Glutamatergic neuron (in vitro differentiated cells): ENCODE measurements around the gene BZW2. TPM values are rescaled to one million over a fixed set of nuclear protein-coding genes. Genes with fewer than 3 reads are reported as not detected.

Source experiments
- DNase-seq: peaks from one replicate; pipeline ENCODE4 v3.0.0; 2022
- H3K27ac Mint-ChIP-seq: one replicate; pipeline ENCODE4 v1.8.0; 2020; ENCODE audit warnings: mild to moderate bottlenecking, mixed read lengths, inconsistent platforms; ENCODE audit not compliant: unreplicated experiment
- H3K27me3 Mint-ChIP-seq: one replicate; pipeline ENCODE4 v1.8.0; 2020; ENCODE audit warnings: mild to moderate bottlenecking, moderate library complexity, mixed read lengths, inconsistent platforms; ENCODE audit not compliant: unreplicated experiment
- H3K36me3 Mint-ChIP-seq: one replicate; pipeline ENCODE4 v1.8.0; 2020; ENCODE audit warnings: mild to moderate bottlenecking, mixed read lengths, inconsistent platforms; ENCODE audit not compliant: unreplicated experiment
- H3K4me1 Mint-ChIP-seq: one replicate; pipeline ENCODE4 v1.8.0; 2020; ENCODE audit warnings: mild to moderate bottlenecking, low read depth, mixed read lengths, inconsistent platforms; ENCODE audit not compliant: unreplicated experiment
- H3K4me3 Mint-ChIP-seq: one replicate; pipeline ENCODE4 v1.8.0; 2020; ENCODE audit warnings: mild to moderate bottlenecking, mixed read lengths, inconsistent platforms; ENCODE audit not compliant: unreplicated experiment
- H3K9me3 Mint-ChIP-seq: one replicate; pipeline ENCODE4 v1.8.0; 2020; ENCODE audit warnings: mild to moderate bottlenecking, moderate library complexity, mixed read lengths, inconsistent platforms; ENCODE audit not compliant: unreplicated experiment
- total RNA-seq: library from RNA; stranded (reverse); fragmentation: NEBNext Ultra II Directional; extraction: Animal tissue kit (Norgen Biotek cat#: 25700); gene quantifications from one replicate; pipeline ENCODE4 v1.2.1, GENCODE V29; 2021; ENCODE audit not compliant: unreplicated experiment
- TF ChIP-seq, protein P1 (sequence below): fragments of 200-600 bp; sonication (generic); IDR thresholded peaks from one replicate; pipeline ENCODE4 v1.5.0; 2021; ENCODE audit not compliant: partially characterized antibody, unreplicated experiment

BZW2 gene
- total RNA-seq, 1 donor from 2014 or later: 86.7 TPM

DNA sequence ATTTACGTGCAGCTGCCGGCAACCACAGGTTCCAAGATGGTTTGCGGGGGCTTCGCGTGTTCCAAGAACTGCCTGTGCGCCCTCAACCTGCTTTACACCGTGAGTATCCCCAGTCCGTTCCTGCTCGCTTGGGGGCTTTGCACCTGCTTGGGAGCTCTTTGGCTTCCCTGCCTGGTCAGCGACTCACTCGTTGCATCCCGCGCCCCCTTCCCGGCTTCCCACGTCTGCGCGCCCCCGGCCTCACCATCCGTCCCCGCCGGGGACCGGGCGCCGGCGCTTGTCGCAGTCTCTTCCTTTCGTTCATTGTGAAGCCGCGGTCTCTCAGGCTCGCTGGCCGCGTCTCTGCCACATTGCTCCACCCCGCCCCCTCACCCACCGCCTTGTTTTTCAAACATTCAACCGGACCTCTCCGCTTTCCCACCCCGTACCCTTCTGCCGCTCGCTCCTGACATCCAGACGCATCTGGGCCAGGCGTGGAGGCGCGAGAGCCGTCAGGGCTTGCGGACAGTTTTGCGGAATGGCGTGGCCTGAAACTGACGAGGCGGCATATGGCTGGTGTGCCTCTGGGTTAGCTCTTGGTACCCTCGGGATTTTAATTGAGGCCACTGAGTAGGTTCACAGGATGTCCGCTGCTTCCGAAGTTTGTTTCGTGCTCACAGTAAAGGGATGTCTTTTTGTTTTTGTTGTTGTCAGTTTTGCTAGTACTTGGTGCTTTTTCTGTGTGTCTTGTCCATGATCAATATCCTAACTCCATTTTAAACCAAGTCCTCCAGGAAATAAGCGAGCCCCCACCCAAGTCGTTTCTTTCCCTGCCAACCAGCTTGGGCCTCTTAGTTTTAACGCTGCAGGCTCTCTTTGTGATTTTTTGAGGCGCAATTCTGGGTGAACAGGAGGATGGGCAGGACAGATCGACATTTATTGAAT is 108.2 kb downstream of the BZW2 start:
- H3K36me3 Mint-ChIP-seq: no peaks in the 10 kb centered on the region
- DNase-seq: peak; percentile 83
- peaks cover 14% of the 10 kb centered on the region for H3K27me3 Mint-ChIP-seq
- H3K9me3 Mint-ChIP-seq: peaks cover 11% of the 10 kb centered on the region
- peak overlapping the region; percentile 91 for H3K27ac Mint-ChIP-seq
- H3K4me1 Mint-ChIP-seq: peaks cover 11% of the 10 kb centered on the region
- TF ChIP-seq, protein P1, sequence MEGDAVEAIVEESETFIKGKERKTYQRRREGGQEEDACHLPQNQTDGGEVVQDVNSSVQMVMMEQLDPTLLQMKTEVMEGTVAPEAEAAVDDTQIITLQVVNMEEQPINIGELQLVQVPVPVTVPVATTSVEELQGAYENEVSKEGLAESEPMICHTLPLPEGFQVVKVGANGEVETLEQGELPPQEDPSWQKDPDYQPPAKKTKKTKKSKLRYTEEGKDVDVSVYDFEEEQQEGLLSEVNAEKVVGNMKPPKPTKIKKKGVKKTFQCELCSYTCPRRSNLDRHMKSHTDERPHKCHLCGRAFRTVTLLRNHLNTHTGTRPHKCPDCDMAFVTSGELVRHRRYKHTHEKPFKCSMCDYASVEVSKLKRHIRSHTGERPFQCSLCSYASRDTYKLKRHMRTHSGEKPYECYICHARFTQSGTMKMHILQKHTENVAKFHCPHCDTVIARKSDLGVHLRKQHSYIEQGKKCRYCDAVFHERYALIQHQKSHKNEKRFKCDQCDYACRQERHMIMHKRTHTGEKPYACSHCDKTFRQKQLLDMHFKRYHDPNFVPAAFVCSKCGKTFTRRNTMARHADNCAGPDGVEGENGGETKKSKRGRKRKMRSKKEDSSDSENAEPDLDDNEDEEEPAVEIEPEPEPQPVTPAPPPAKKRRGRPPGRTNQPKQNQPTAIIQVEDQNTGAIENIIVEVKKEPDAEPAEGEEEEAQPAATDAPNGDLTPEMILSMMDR: no peak
- H3K4me3 Mint-ChIP-seq: peak overlapping the region; percentile 90

DNA sequence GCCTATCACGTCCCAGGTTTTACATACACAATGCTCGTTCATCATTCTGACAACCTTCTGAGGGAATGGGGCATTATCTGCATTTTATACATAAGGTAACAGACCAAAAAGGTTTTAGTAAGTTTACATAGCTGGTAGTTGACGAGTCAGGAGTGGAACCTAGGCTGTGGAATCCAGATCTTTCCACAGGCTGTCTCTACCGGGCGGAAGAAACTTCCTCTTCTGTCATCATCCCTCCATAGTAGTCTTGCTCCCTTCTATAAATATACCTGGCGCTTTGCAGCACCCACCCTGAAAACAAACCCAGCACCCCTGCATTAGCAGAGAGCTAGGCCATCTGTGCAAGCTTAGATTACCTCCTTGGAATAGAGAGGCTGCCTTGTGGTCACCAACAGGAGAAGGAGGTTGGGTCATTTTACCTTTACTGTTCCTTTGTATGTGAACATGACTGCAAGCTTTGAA is 108.9 kb downstream of the BZW2 start:
- Mint-ChIP-seq H3K4me3 (peak overlapping the region; percentile 90), H3K27me3 (peaks cover 12% of the 10 kb centered on the region), H3K36me3 (no peaks in the 10 kb centered on the region), H3K9me3 (peaks cover 10% of the 10 kb centered on the region), H3K27ac (peak overlapping the region; percentile 91), H3K4me1 (peaks cover 12% of the 10 kb centered on the region)
- TF ChIP-seq, protein P1: no peak
- DNase-seq: no peak

- peak overlapping the region; percentile 90 for H3K4me3 Mint-ChIP-seq
- H3K4me1 Mint-ChIP-seq: peaks cover 13% of the 10 kb centered on the region
- no peak for DNase-seq
- H3K36me3 Mint-ChIP-seq: no peaks in the 10 kb centered on the region
- peaks cover 10% of the 10 kb centered on the region for H3K27me3 Mint-ChIP-seq
- H3K9me3 Mint-ChIP-seq: peaks cover 10% of the 10 kb centered on the region
- TF ChIP-seq, protein P1: no peak
- peak overlapping the region; percentile 91 for H3K27ac Mint-ChIP-seq
These were observed 109.4 kb downstream of the BZW2 start for GRCh38 chr7:16755397-16755796.

Other genes starting within 250 kb of the BZW2 start
- 5.3 TPM for gene CRPPA, start 224.6 kb upstream of the BZW2 start, total RNA-seq
- gene SOSTDC1, start 180.4 kb upstream of the BZW2 start, total RNA-seq: not detected
- not detected for gene LRRC72, start 119.4 kb upstream of the BZW2 start, total RNA-seq
- gene ANKMY2, start 427 bp upstream of the BZW2 start, total RNA-seq: 9.4 TPM
- gene TSPAN13, start 107.6 kb downstream of the BZW2 start, total RNA-seq: 81.1 TPM
- gene AGR2, start 158.8 kb downstream of the BZW2 start, total RNA-seq: not detected
- not detected for gene AGR3, start 235.8 kb downstream of the BZW2 start, total RNA-seq